SK-N-SH (cell line): ENCODE data around the gene UBE4B.
A peak's percentile ranks its signal among the peaks of the same experiment; 100 is the strongest.

ENCODE experiments used
- CHD2 ChIP-seq: fragments of 150-350 bp; IDR thresholded peaks from 2 replicates; pipeline ENCODE4 v1.6.1; 2018; ENCODE audit warnings: low read length; ENCODE audit not compliant: partially characterized antibody
- CTCF ChIP-seq: fragments of 200-600 bp; sonication (generic); IDR thresholded peaks from 2 replicates; pipeline ENCODE4 v1.6.1; 2017; ENCODE audit warnings: antibody characterized with exemption, mild to moderate bottlenecking, moderate library complexity
- FOXJ3 ChIP-seq: sonication (generic); formaldehyde crosslinking; IDR thresholded peaks from 2 replicates; pipeline ENCODE4 v1.5.1; 2020; ENCODE audit warnings: mild to moderate bottlenecking, missing genetic modification reagents
- MXI1 ChIP-seq: IDR thresholded peaks from 2 replicates; pipeline ENCODE4 v1.6.1; 2012; ENCODE audit warnings: mild to moderate bottlenecking, low read depth, low read length, improper control_type of control experiment
- NFIC ChIP-seq: IDR thresholded peaks from 2 replicates; pipeline ENCODE4 v1.4.0; 2012; ENCODE audit warnings: borderline replicate concordance
- PBX3 ChIP-seq: IDR thresholded peaks from 2 replicates; pipeline ENCODE4; 2012
- POLR2AphosphoS5 ChIP-seq: IDR thresholded peaks from 2 replicates; pipeline ENCODE4 v1.6.1; 2012; ENCODE audit warnings: low read depth, low read length
- RAD21 ChIP-seq: IDR thresholded peaks from 2 replicates; pipeline ENCODE4 v1.6.1; 2012; ENCODE audit warnings: mild to moderate bottlenecking, low read length
- RCOR1 ChIP-seq: fragments of 150-350 bp; IDR thresholded peaks from 2 replicates; pipeline ENCODE4 v1.6.1; 2017; ENCODE audit warnings: antibody characterized with exemption, low read length
- REST ChIP-seq: IDR thresholded peaks from 2 replicates; pipeline ENCODE4 v1.6.1; 2012; ENCODE audit warnings: mild to moderate bottlenecking, low read depth, low read length, moderate library complexity
- RFX5 ChIP-seq: IDR thresholded peaks from 2 replicates; pipeline ENCODE4 v1.6.1; 2012; ENCODE audit warnings: mild to moderate bottlenecking, improper control_type of control experiment, low read length
- SIN3A ChIP-seq: IDR thresholded peaks from 2 replicates; pipeline ENCODE4 v1.6.1; 2012; ENCODE audit warnings: low read depth, mild to moderate bottlenecking, low read length, moderate library complexity, borderline replicate concordance

GRCh38 chr1:10074059-10074851 is 41.5 kb downstream of the UBE4B start:
- TF ChIP-seq CHD2 (no peak), CTCF (no peak), FOXJ3 (CRISPR knock-in tag) (no peak), PBX3 (peak; percentile 67), POLR2AphosphoS5 (peak; percentile 43; the same call in 1 of the 2 replicates), MXI1 (peak; percentile 49; the same call in 1 of the 2 replicates), NFIC (peak; percentile 69), RFX5 (no peak), RCOR1 (no peak), RAD21 (no peak), REST (peak; percentile 65; the same call in 1 of the 2 replicates), SIN3A (peak; percentile 45; the same call in 1 of the 2 replicates)
